Rectal smooth muscle tissue (tissue), 1 donor: ENCODE results near the gene TNNI3K.

Source experiments
- H3K27ac ChIP-seq: one replicate; pipeline ENCODE4 v1.7.0; 2013; ENCODE audit warnings: low read depth, low read length, inconsistent platforms
- H3K27me3 ChIP-seq: one replicate; pipeline ENCODE4 v1.7.0; 2013; ENCODE audit warnings: low read length; ENCODE audit not compliant: control insufficient read depth, insufficient read depth
- H3K36me3 ChIP-seq: one replicate; pipeline ENCODE4 v1.7.0; 2013; ENCODE audit warnings: low read length; ENCODE audit not compliant: control insufficient read depth, insufficient read depth
- H3K4me1 ChIP-seq: one replicate; pipeline ENCODE4 v1.7.0; 2013; ENCODE audit warnings: low read length; ENCODE audit not compliant: control insufficient read depth, insufficient read depth
- H3K4me3 ChIP-seq: one replicate; pipeline ENCODE4 v1.7.0; 2013; ENCODE audit warnings: low read length
- H3K9ac ChIP-seq: one replicate; pipeline ENCODE4 v1.7.0; 2013; ENCODE audit warnings: low read length

TNNI3K gene

GRCh38 chr1:74430342-74430934 lies 195.3 kb downstream of the TNNI3K start:
- Histone ChIP-seq H3K4me3 (no peak overlapping the region), H3K27ac (no peak overlapping the region), H3K36me3 (no peaks in the 10 kb centered on the region), H3K27me3 (no peaks in the 10 kb centered on the region), H3K4me1 (peaks cover 2% of the 10 kb centered on the region), H3K9ac (no peak overlapping the region)

GRCh38 chr1:74431531-74431930 lies 196.3 kb downstream of the TNNI3K start:
- no peaks in the 10 kb centered on the region for H3K27me3 ChIP-seq
- no peak overlapping the region for H3K4me3 ChIP-seq
- no peak overlapping the region for H3K27ac ChIP-seq
- H3K9ac ChIP-seq, result no peak overlapping the region
- no peaks in the 10 kb centered on the region for H3K36me3 ChIP-seq
- no peaks in the 10 kb centered on the region for H3K4me1 ChIP-seq

- H3K4me1 ChIP-seq, result no peaks in the 10 kb centered on the region
- no peaks in the 10 kb centered on the region for H3K36me3 ChIP-seq
- no peak overlapping the region for H3K4me3 ChIP-seq
- H3K27me3 ChIP-seq, result no peaks in the 10 kb centered on the region
- H3K9ac ChIP-seq, result no peak overlapping the region
- H3K27ac ChIP-seq, result no peak overlapping the region
Measured at GRCh38 chr1:74432325-74432724, 197.1 kb downstream of the TNNI3K start.

- no peak overlapping the region for H3K4me3 ChIP-seq
- H3K27ac ChIP-seq, result no peak overlapping the region
- no peak overlapping the region for H3K9ac ChIP-seq
- peaks cover 5% of the 10 kb centered on the region for H3K4me1 ChIP-seq
- no peaks in the 10 kb centered on the region for H3K27me3 ChIP-seq
- no peaks in the 10 kb centered on the region for H3K36me3 ChIP-seq
Measured at GRCh38 chr1:74434321-74434720, 199.1 kb downstream of the TNNI3K start.

- no peak overlapping the region for H3K9ac ChIP-seq
- H3K27me3 ChIP-seq, result no peaks in the 10 kb centered on the region
- no peak overlapping the region for H3K4me3 ChIP-seq
- H3K36me3 ChIP-seq, result no peaks in the 10 kb centered on the region
- no peak overlapping the region for H3K27ac ChIP-seq
- H3K4me1 ChIP-seq, result peaks cover 5% of the 10 kb centered on the region
Measured at GRCh38 chr1:74436078-74436477, 200.9 kb downstream of the TNNI3K start.

- Histone ChIP-seq H3K4me3 (no peak overlapping the region), H3K27me3 (no peaks in the 10 kb centered on the region), H3K27ac (no peak overlapping the region), H3K9ac (no peak overlapping the region), H3K4me1 (peaks cover 5% of the 10 kb centered on the region), H3K36me3 (no peaks in the 10 kb centered on the region)
Measured at GRCh38 chr1:74437035-74437434, 201.8 kb downstream of the TNNI3K start.

GRCh38 chr1:74452035-74452434 lies 216.8 kb downstream of the TNNI3K start:
- Histone ChIP-seq H3K27me3 (no peaks in the 10 kb centered on the region), H3K9ac (no peak overlapping the region), H3K4me1 (no peaks in the 10 kb centered on the region), H3K27ac (no peak overlapping the region), H3K36me3 (no peaks in the 10 kb centered on the region), H3K4me3 (no peak overlapping the region)

GRCh38 chr1:74453277-74453676 lies 218.1 kb downstream of the TNNI3K start:
- no peak overlapping the region for H3K27ac ChIP-seq
- no peaks in the 10 kb centered on the region for H3K4me1 ChIP-seq
- no peaks in the 10 kb centered on the region for H3K27me3 ChIP-seq
- no peak overlapping the region for H3K4me3 ChIP-seq
- H3K9ac ChIP-seq, result no peak overlapping the region
- H3K36me3 ChIP-seq, result no peaks in the 10 kb centered on the region

- Histone ChIP-seq H3K9ac (no peak overlapping the region), H3K27ac (no peak overlapping the region), H3K4me1 (no peaks in the 10 kb centered on the region), H3K36me3 (no peaks in the 10 kb centered on the region), H3K4me3 (no peak overlapping the region), H3K27me3 (no peaks in the 10 kb centered on the region)
Measured at GRCh38 chr1:74455390-74455789, 220.2 kb downstream of the TNNI3K start.

GRCh38 chr1:74457253-74457652 lies 222.1 kb downstream of the TNNI3K start:
- no peaks in the 10 kb centered on the region for H3K27me3 ChIP-seq
- no peak overlapping the region for H3K9ac ChIP-seq
- H3K36me3 ChIP-seq, result no peaks in the 10 kb centered on the region
- no peak overlapping the region for H3K4me3 ChIP-seq
- H3K27ac ChIP-seq, result no peak overlapping the region
- no peaks in the 10 kb centered on the region for H3K4me1 ChIP-seq

GRCh38 chr1:74463333-74463988 lies 228.3 kb downstream of the TNNI3K start:
- Histone ChIP-seq H3K27me3 (no peaks in the 10 kb centered on the region), H3K4me3 (no peak overlapping the region), H3K4me1 (no peaks in the 10 kb centered on the region), H3K9ac (no peak overlapping the region), H3K27ac (no peak overlapping the region), H3K36me3 (no peaks in the 10 kb centered on the region)

GRCh38 chr1:74464037-74464436 lies 228.8 kb downstream of the TNNI3K start:
- Histone ChIP-seq H3K4me1 (no peaks in the 10 kb centered on the region), H3K27me3 (no peaks in the 10 kb centered on the region), H3K27ac (no peak overlapping the region), H3K36me3 (no peaks in the 10 kb centered on the region), H3K9ac (no peak overlapping the region), H3K4me3 (no peak overlapping the region)

- Histone ChIP-seq H3K36me3 (no peaks in the 10 kb centered on the region), H3K27me3 (no peaks in the 10 kb centered on the region), H3K4me1 (no peaks in the 10 kb centered on the region), H3K4me3 (no peak overlapping the region), H3K27ac (no peak overlapping the region), H3K9ac (no peak overlapping the region)
Measured at GRCh38 chr1:74465193-74465681, 230.1 kb downstream of the TNNI3K start.
